Stimulated activated memory B cell treated with anti-CD40 and anti-IgM and Interleukin-4, amounts not matched to agents 10 μg/mL and 1 μg/mL and 100 μg/mL, for 72 hours (primary cell): ENCODE measurements around the gene ST7.

ENCODE experiments used
- ATAC-seq: fragments of 150-1000 bp; cut with Tn5 transposase; 2 replicates; pipeline ENCODE4 v1.10.0; 2021
- H3K27ac Mint-ChIP-seq: one replicate; pipeline ENCODE4 v1.8.0; 2022; ENCODE audit warnings: mild to moderate bottlenecking, mixed read lengths
- H3K27me3 Mint-ChIP-seq: one replicate; pipeline ENCODE4 v1.8.0; 2022; ENCODE audit warnings: mixed read lengths
- H3K36me3 Mint-ChIP-seq: one replicate; pipeline ENCODE4 v1.8.0; 2022; ENCODE audit warnings: mixed read lengths
- H3K4me1 Mint-ChIP-seq: one replicate; pipeline ENCODE4 v1.8.0; 2022; ENCODE audit warnings: mixed read lengths
- H3K4me3 Mint-ChIP-seq: one replicate; pipeline ENCODE4 v1.8.0; 2022; ENCODE audit warnings: mild to moderate bottlenecking, moderate library complexity, mixed read lengths
- H3K9me3 Mint-ChIP-seq: one replicate; pipeline ENCODE4 v1.8.0; 2022; ENCODE audit warnings: mixed read lengths

The ST7 gene

DNA sequence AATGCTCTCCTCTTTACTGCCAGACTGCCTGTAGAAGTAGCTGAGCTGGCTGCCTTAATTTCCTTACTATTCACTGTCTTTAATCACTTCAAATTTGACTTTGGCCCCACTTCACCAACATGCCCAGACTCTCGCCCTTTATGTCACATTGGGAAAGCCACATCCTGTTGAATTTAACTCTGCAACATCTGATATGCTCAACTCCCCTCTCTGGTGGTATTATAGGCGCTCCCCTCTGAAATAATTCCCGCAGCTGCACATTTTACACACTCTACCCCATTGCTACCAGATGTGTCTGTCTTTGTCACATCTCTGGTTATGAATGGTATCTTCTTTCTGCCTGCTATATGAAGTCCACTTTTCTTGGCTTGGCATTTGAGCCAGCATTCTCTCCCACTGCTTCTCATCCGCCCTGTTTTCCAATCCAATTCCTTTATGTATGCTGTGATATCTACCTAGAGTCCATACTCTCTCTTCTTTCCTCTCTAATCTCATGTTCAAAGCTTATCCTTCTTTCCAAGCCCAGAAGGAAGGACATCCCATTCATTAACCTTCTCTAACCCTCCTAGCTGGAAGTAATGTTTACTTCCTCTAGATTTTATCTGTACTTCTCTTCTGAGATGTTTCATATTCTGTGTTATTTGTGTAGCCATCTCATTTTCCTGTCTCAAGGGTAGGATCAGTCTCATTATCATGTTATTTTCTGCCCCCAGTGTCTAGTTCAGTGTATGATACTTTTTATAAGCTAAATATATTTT lies 134.5 kb downstream of the ST7 start:
- H3K36me3 Mint-ChIP-seq = no peaks in the 10 kb centered on the region
- H3K9me3 Mint-ChIP-seq = no peaks in the 10 kb centered on the region
- no peak overlapping the region for H3K27ac Mint-ChIP-seq
- no peak overlapping the region for H3K4me3 Mint-ChIP-seq
- ATAC-seq = no peak
- H3K4me1 Mint-ChIP-seq = peaks cover 32% of the 10 kb centered on the region
- no peaks in the 10 kb centered on the region for H3K27me3 Mint-ChIP-seq

DNA sequence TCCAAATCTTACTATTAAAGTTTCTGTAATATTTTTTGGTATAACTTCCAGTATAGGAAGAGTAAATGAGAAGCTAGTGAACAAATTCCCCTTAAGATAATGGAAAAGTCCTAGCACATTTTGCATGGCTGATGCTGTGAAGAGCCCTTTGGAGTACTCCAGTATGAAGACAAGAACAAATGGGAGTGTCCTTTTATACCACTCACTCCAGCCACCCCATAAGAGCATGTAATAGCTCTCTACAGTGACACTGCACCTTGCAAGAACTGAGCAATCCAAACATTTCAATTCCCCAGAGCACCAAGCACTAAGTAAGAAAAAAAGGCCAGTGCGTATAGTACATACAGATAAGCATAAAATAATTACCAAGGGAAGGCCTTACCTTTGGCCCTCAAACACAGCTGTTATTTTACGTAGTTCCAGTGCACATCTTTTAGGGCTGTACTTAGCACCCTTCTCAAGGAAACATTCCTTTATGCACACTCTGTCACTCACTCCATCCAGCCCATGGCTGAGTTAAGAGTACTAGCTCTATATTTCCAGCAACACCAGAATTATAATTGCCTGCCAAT lies 135.4 kb downstream of the ST7 start:
- H3K27me3 Mint-ChIP-seq = no peaks in the 10 kb centered on the region
- no peak overlapping the region for H3K27ac Mint-ChIP-seq
- no peaks in the 10 kb centered on the region for H3K36me3 Mint-ChIP-seq
- H3K4me3 Mint-ChIP-seq = no peak overlapping the region
- H3K9me3 Mint-ChIP-seq = no peaks in the 10 kb centered on the region
- ATAC-seq = no peak
- peaks cover 32% of the 10 kb centered on the region for H3K4me1 Mint-ChIP-seq

DNA sequence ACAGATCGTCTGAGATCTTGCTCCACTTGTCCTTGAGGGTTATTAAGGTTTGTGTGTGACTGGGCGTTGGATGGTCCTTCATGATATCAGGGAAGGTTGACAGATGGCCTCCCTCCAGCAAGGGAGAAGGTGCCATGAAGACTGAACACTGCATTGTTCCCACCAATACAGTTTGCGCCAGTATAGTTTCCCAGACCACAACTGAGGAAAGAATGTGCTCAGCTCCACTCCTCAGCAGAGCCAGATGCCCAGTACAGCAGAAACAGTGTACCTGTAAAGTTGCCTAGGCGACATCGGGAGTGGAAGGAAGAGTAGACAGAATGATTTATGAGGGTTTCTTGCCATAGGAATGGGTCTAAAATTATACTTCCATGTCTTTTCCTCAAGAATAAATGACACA lies 137.5 kb downstream of the ST7 start:
- ATAC-seq = no peak
- no peak overlapping the region for H3K4me3 Mint-ChIP-seq
- no peaks in the 10 kb centered on the region for H3K9me3 Mint-ChIP-seq
- no peaks in the 10 kb centered on the region for H3K27me3 Mint-ChIP-seq
- H3K27ac Mint-ChIP-seq = no peak overlapping the region
- peaks cover 31% of the 10 kb centered on the region for H3K4me1 Mint-ChIP-seq
- H3K36me3 Mint-ChIP-seq = no peaks in the 10 kb centered on the region

DNA sequence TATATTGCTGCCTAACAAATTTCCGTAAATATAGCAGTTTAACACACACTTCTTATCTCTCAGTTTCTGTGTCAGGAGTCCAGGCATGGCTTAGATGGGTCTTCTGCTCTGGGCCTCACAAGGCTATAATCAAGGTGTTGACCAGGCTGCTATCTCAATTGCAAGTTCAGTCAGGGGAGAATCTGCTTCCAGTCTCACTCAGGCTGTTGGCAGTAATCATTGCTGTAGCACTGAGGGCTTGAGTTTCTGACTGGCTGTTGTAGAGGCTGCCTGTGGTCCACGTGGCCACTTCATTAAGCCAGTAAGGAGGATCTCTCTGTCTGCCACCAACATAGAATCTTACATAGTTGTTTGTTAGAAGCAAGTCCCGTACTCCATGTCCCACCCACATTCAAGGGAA lies 138.4 kb downstream of the ST7 start:
- no peak for ATAC-seq
- no peaks in the 10 kb centered on the region for H3K9me3 Mint-ChIP-seq
- H3K27me3 Mint-ChIP-seq = no peaks in the 10 kb centered on the region
- no peak overlapping the region for H3K4me3 Mint-ChIP-seq
- no peak overlapping the region for H3K27ac Mint-ChIP-seq
- peaks cover 29% of the 10 kb centered on the region for H3K4me1 Mint-ChIP-seq
- no peaks in the 10 kb centered on the region for H3K36me3 Mint-ChIP-seq

DNA sequence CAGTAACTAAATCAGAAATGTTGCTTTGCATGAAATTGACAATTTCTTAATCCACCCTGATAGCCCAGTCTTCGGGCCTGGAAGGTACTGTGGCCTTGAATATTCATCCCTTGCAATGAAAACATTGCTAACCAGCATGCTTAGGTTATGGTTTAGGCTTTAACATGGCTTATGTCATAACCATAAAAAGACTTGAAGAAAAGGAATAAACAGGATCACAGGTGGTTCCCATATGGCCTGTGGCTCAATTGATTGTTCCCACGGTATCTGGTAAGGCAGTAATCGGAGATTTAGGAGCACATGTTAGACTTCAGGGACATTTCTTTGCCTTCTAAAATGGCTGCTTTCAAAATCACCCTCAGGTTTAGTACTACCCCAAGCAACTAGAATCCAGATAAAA lies 139.5 kb downstream of the ST7 start:
- H3K27ac Mint-ChIP-seq = no peak overlapping the region
- H3K9me3 Mint-ChIP-seq = no peaks in the 10 kb centered on the region
- peaks cover 20% of the 10 kb centered on the region for H3K4me1 Mint-ChIP-seq
- H3K27me3 Mint-ChIP-seq = no peaks in the 10 kb centered on the region
- no peak overlapping the region for H3K4me3 Mint-ChIP-seq
- no peak for ATAC-seq
- H3K36me3 Mint-ChIP-seq = no peaks in the 10 kb centered on the region

DNA sequence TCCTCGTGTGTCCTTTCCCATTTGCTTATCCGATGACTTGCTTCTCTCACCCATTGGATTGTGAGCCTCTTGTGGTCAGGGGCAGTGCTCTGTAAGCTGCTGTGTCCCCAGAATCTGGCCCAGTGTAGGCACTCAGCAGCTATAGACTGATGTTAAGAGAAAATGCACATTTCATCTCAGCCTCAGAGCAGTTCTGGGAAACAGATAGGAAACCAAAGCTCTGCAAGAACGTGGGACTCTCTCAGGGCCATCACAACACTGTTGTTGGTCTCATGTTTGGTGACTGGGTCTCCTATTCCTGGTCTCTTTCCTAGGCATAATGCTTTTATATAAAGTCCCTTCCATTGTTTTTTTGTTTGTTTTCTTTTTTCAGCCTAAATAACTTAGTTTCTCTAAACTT lies 141.2 kb downstream of the ST7 start:
- no peaks in the 10 kb centered on the region for H3K27me3 Mint-ChIP-seq
- peaks cover 15% of the 10 kb centered on the region for H3K4me1 Mint-ChIP-seq
- H3K27ac Mint-ChIP-seq = no peak overlapping the region

DNA sequence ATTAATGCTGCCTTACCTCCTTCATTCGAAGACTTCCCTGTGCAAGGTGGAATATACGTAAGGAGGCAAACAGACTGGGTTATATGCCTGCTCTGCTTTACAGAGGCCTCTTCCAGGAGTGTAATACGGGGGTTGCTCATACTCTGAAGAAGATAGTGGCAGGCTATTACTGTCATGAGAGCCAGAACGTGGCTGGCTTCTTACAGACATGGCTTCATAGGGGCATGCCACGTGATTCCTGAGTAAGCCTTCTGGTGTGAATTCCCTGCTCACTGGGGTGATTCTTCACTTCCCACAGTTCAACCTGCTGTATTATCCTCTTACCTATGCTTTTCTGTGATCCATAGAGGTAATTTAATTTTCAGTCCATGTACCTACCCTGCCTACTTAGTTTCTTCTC lies 141.8 kb downstream of the ST7 start:
- Mint-ChIP-seq H3K4me3 (no peak overlapping the region), H3K27me3 (no peaks in the 10 kb centered on the region), H3K9me3 (no peaks in the 10 kb centered on the region), H3K27ac (no peak overlapping the region), H3K4me1 (peaks cover 15% of the 10 kb centered on the region), H3K36me3 (no peaks in the 10 kb centered on the region)
- no peak for ATAC-seq

More for the DNA sequence above, 141.2 kb downstream of the ST7 start:
- no peaks in the 10 kb centered on the region for H3K9me3 Mint-ChIP-seq
- ATAC-seq = no peak
- H3K4me3 Mint-ChIP-seq = no peak overlapping the region
- H3K36me3 Mint-ChIP-seq = no peaks in the 10 kb centered on the region

DNA sequence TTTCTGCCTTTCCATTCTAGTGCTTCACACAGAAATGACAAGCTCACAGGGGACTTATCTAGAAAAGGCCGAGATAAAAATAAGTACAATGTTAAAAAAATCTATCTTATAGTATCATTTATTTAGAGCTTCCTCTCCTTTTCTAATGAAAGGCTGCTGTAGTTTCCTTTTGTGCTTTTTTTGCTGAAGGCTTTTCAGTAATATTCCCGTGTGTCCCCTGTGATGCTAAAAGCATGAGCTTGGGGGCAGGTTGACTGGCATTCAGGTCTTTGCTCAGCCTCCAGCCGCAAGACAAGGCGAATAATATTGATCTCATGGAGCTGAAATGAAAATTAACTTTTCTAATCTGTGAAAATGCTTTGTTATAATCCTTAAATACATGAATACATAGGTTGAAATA lies 143.0 kb downstream of the ST7 start:
- no peak for ATAC-seq
- no peaks in the 10 kb centered on the region for H3K27me3 Mint-ChIP-seq
- no peaks in the 10 kb centered on the region for H3K9me3 Mint-ChIP-seq
- H3K4me3 Mint-ChIP-seq = no peak overlapping the region
- peaks cover 15% of the 10 kb centered on the region for H3K4me1 Mint-ChIP-seq
- H3K36me3 Mint-ChIP-seq = peaks cover 7% of the 10 kb centered on the region
- H3K27ac Mint-ChIP-seq = no peak overlapping the region

DNA sequence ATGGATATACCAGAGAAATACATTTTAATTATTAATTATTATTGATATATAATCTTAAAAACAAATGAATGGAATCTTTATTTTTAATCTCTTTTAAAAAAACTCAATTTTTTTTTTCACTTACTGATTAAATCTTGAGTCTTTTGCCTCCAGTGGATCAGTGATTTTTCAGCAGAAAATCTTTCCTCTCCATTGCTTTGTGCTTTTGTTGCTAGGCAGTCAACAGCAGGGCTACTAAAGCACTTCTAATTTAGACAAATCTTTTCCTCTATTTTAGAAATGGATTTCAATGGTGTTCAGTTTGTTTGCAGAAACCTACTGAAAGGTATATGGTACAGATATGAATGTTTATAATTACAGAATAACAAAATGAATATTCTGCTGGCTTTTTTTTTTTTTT lies 143.6 kb downstream of the ST7 start:
- ATAC-seq = no peak
- Mint-ChIP-seq H3K27me3 (no peaks in the 10 kb centered on the region), H3K9me3 (no peaks in the 10 kb centered on the region), H3K36me3 (peaks cover 7% of the 10 kb centered on the region), H3K4me1 (peaks cover 12% of the 10 kb centered on the region), H3K4me3 (no peak overlapping the region), H3K27ac (no peak overlapping the region)

DNA sequence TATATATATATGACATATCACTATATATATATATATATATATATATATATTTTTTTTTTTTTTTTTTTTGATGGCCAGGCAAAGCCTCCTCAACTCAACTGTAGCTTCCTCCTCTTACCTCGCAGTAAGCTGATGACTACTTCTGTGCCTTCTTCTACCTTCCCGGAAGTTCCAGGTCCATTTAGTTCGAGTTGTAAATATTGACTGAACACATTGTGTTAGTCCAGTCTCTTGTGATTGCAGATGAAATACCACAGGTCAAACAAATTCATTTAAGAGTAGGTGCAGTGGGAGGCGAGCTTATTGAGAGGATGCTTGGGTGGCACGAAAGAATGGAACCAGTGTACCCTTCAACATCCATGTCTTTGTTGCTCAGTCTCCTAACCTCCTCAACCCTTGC lies 144.6 kb downstream of the ST7 start:
- H3K27me3 Mint-ChIP-seq = no peaks in the 10 kb centered on the region
- H3K36me3 Mint-ChIP-seq = peaks cover 14% of the 10 kb centered on the region
- ATAC-seq = no peak
- no peak overlapping the region for H3K27ac Mint-ChIP-seq
- peaks cover 6% of the 10 kb centered on the region for H3K4me1 Mint-ChIP-seq
- H3K4me3 Mint-ChIP-seq = no peak overlapping the region
- no peaks in the 10 kb centered on the region for H3K9me3 Mint-ChIP-seq

DNA sequence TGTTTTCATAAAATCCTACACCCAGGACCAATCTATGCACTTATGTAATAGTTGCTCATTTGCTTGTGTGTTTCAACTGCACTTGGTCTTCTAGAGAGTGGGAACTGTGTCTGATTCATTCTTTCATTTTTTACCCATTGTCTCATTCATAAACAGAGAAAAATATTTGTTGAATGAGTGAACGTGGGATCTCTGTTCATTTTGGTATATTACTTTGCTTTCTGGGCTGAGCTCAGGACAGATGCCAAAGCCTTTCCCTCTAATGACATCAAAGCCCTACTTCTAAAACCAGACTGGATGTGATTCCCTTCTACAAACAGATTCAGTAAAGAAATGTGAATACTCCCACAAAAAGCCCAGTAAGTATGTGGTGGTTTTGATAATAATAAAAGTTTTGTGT lies 145.2 kb downstream of the ST7 start:
- ATAC-seq = no peak
- Mint-ChIP-seq H3K27me3 (no peaks in the 10 kb centered on the region), H3K4me3 (no peak overlapping the region)

DNA sequence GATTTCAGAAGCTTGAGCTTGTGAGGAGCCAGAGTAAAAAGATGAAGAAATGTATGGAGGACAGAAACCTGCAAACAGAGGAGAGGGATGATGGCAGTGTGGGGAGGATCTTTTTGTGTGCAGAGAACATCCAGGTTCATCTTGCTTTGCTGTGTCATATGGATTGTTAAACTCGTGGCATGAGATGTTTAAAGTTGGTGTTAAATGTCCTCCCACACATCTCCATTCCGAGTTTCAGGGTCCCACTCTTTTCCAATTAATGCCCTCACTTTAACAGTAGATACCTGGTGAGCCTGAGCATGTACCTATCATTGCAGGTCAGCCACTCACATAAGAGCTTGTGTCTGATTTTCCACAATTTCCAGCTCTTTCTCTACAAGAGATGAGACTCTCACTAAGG lies 147.7 kb downstream of the ST7 start:
- Mint-ChIP-seq H3K4me1 (no peaks in the 10 kb centered on the region), H3K4me3 (no peak overlapping the region), H3K9me3 (no peaks in the 10 kb centered on the region), H3K27me3 (no peaks in the 10 kb centered on the region), H3K27ac (no peak overlapping the region), H3K36me3 (peaks cover 28% of the 10 kb centered on the region)
- no peak for ATAC-seq

More for the DNA sequence above, 145.2 kb downstream of the ST7 start:
- peaks cover 16% of the 10 kb centered on the region for H3K36me3 Mint-ChIP-seq
- H3K9me3 Mint-ChIP-seq = no peaks in the 10 kb centered on the region
- H3K4me1 Mint-ChIP-seq = peaks cover 6% of the 10 kb centered on the region
- H3K27ac Mint-ChIP-seq = no peak overlapping the region

DNA sequence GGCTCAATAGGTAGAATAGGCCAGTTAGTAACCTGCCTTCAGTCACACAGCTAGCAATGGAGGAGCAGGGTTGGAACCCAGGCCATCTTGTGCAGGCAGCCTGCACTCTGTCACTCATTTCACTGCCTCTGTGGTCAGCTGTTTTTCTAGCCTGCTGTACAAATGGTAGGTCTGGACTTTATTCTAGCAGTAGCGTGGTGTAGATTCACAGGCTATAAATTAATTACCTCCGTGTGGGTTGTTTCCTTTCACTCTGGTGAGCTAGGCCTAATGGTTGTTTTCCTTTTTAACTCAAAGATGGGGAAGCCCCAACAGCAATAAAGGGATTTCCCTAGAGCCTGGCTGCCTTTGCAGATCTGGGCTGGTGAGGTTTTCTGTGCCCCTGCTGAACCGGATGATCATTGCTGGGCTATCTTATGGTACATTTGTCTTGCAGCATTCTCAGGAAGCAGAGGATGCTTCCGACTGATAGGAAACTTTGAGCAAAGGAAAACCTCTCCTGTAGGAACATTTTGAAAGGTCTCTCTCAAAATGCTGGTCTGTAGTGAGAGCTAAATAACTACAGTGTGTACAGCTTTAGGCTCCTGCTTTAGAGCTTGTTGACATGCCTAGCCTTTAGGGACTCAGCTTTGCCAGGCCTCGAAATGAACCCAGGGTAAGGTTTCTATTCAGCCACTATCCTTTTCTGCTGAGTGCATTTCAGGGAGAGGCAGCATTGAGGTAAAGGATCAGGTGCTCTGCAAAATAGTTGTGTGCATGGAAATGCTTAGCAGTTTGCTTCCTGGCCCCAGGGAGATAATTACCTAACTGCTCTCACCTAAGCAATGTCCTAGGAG lies 157.4 kb downstream of the ST7 start:
- peak; percentile 94 for ATAC-seq
- H3K36me3 Mint-ChIP-seq = peaks cover 29% of the 10 kb centered on the region
- H3K4me3 Mint-ChIP-seq = peak overlapping the region; percentile 23
- peak overlapping the region; percentile 79 for H3K27ac Mint-ChIP-seq
- no peaks in the 10 kb centered on the region for H3K27me3 Mint-ChIP-seq
- peaks cover 47% of the 10 kb centered on the region for H3K4me1 Mint-ChIP-seq
- H3K9me3 Mint-ChIP-seq = peaks cover 7% of the 10 kb centered on the region

DNA sequence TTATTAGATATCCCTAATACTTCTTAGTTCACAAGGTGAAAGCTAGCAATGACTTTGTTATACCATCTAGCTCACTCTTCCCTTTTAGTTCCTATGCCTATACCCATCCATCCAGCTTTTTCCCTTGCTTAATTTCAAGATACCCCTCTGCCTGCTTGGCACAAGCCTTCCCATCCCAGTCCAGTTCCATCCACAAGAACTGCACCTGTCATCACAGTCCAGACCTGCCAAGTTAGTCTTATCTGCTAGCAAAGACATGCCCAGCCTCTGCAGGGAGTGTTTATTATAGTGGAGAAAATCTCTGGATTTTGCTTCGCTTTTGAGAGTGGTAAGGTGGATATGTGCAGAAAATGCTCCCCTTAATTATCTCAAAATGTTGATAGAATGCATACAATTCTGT lies 158.2 kb downstream of the ST7 start:
- peak overlapping the region; percentile 79 for H3K27ac Mint-ChIP-seq
- H3K27me3 Mint-ChIP-seq = no peaks in the 10 kb centered on the region
- peaks cover 7% of the 10 kb centered on the region for H3K9me3 Mint-ChIP-seq
- no peak overlapping the region for H3K4me3 Mint-ChIP-seq
- no peak for ATAC-seq
- H3K36me3 Mint-ChIP-seq = peaks cover 33% of the 10 kb centered on the region
- H3K4me1 Mint-ChIP-seq = peaks cover 47% of the 10 kb centered on the region

DNA sequence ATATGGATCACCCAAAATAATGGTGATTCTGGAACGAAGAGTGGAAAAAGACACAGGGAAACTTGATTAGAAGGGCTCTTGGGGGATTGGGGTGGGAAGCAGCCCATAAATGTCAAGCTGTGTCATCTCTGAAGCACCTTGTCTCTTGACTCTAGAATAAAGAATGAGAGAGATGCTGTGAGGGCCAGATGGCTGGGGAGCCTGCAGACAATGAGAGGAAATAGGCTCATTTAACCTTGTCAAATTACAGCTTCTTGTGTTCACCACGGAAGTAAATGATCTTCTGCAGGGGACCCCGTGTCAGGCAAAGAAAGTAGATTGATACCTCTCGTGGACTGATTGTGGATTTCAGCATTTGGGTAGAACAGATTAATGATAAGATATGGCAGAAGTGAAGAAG lies 159.3 kb downstream of the ST7 start:
- no peak for ATAC-seq
- Mint-ChIP-seq H3K27ac (peak overlapping the region; percentile 5), H3K4me1 (peaks cover 47% of the 10 kb centered on the region), H3K27me3 (no peaks in the 10 kb centered on the region), H3K36me3 (peaks cover 33% of the 10 kb centered on the region), H3K9me3 (peaks cover 7% of the 10 kb centered on the region), H3K4me3 (no peak overlapping the region)

DNA sequence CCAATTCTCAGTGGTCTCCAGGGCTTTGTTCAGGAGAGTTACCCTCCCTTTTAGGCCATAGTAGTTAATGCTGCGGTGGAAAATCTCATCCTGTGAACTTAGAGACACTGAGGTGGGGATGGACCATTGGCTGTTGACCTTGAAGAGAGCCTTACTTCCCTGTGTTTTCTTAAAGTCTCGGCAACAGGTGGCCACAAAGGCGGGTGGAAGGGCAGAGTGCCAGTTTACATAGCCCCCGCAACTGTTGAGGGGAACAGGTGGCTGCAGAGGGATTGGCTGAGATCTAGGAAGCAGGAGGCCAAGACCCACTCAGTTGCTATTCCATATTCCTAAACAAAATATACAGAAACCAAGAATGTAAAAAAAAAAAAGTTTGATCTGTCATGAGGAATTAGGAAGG lies 160.6 kb downstream of the ST7 start:
- Mint-ChIP-seq H3K4me3 (no peak overlapping the region), H3K27me3 (no peaks in the 10 kb centered on the region), H3K4me1 (peaks cover 45% of the 10 kb centered on the region), H3K27ac (no peak overlapping the region), H3K9me3 (peaks cover 3% of the 10 kb centered on the region), H3K36me3 (peaks cover 21% of the 10 kb centered on the region)
- ATAC-seq = no peak
